Measurements from ENCODE around the gene MORC1.

GRCh38 chr3:108909799-108910198 is 208.1 kb downstream of the MORC1 start:
- no peak for TF ChIP-seq CTCF (IDR thresholded peaks at IDR 0.05)
- no peak for TF ChIP-seq ZFX (IDR thresholded peaks at IDR 0.05; ENCODE audit: borderline replicate concordance)

Data from 22Rv1 (cell line).